Left kidney (tissue), 2 donors: ENCODE results near the gene EGFLAM. TPM values are rescaled to one million over a fixed set of nuclear protein-coding genes. Genes with fewer than 3 reads are reported as not detected.

Source experiments
- DNase-seq: peaks from one replicate; pipeline ENCODE4 v3.0.0-alpha.2; 2013
- polyA plus RNA-seq: library from polyadenylated mRNA; unstranded; fragments of 120-200 nt; gene quantifications from one replicate; pipeline ENCODE4 v1.2.1, GENCODE V29; 2013; ENCODE audit not compliant: insufficient read length

EGFLAM gene
- polyA plus RNA-seq, 1 donor: 10.6 TPM

- peak; percentile 73 for DNase-seq
Observed at GRCh38 chr5:38420691-38421390, 162.5 kb downstream of the EGFLAM start.

GRCh38 chr5:38422622-38423021 is 164.3 kb downstream of the EGFLAM start:
- no peak for DNase-seq

- DNase-seq: no peak
Observed at GRCh38 chr5:38423276-38424147, 165.2 kb downstream of the EGFLAM start.

- no peak for DNase-seq
Observed at GRCh38 chr5:38424148-38425060, 166.0 kb downstream of the EGFLAM start.

- DNase-seq: no peak
Observed at GRCh38 chr5:38426490-38426889, 168.1 kb downstream of the EGFLAM start.

- no peak for DNase-seq
Observed at GRCh38 chr5:38426986-38427950, 168.9 kb downstream of the EGFLAM start.

- no peak for DNase-seq
Observed at GRCh38 chr5:38431242-38431853, 173.0 kb downstream of the EGFLAM start.

- peak; percentile 64 for DNase-seq
Observed at GRCh38 chr5:38433160-38433861, 175.0 kb downstream of the EGFLAM start.

- DNase-seq: no peak
Observed at GRCh38 chr5:38434966-38435705, 176.8 kb downstream of the EGFLAM start.

GRCh38 chr5:38438757-38439156 is 180.4 kb downstream of the EGFLAM start:
- no peak for DNase-seq

GRCh38 chr5:38441453-38442246 is 183.3 kb downstream of the EGFLAM start:
- peak; percentile 93 for DNase-seq

GRCh38 chr5:38442247-38442573 is 183.9 kb downstream of the EGFLAM start:
- no peak for DNase-seq

GRCh38 chr5:38443390-38443789 is 185.0 kb downstream of the EGFLAM start:
- DNase-seq: no peak

- no peak for DNase-seq
Observed at GRCh38 chr5:38445374-38446028, 187.1 kb downstream of the EGFLAM start.

- DNase-seq: no peak
Observed at GRCh38 chr5:38446029-38446522, 187.7 kb downstream of the EGFLAM start.

- DNase-seq: no peak
Observed at GRCh38 chr5:38447056-38447455, 188.7 kb downstream of the EGFLAM start.

- no peak for DNase-seq
Observed at GRCh38 chr5:38447786-38448185, 189.4 kb downstream of the EGFLAM start.
